Prostate gland (tissue), 2 donors: Measurements from ENCODE around the gene GPRC5D.

Source experiments
- POLR2A ChIP-seq: fragments of 450-650 bp; IDR thresholded peaks from one replicate; pipeline ENCODE4 v1.6.1; 2016; ENCODE audit warnings: antibody characterized with exemption, mild to moderate bottlenecking
- POLR2AphosphoS5 ChIP-seq: sonication (generic); formaldehyde crosslinking; IDR thresholded peaks from one replicate; pipeline ENCODE4 v1.6.1; 2017; ENCODE audit warnings: antibody characterized with exemption
- TF ChIP-seq, protein P1 (sequence below), 4 experiments: fragments of 200-600 bp in 2 of 4; fragments of 450-650 bp in 2 of 4; sonication (generic) in 2 of 4; IDR thresholded peaks; 1 replicate in 3 of 4; 2 replicates in 1 of 4; pipeline ENCODE4 v1.5.1; 2016 to 2019; ENCODE audit warnings: antibody characterized with exemption in 4 of 4, mild to moderate bottlenecking in 2 of 4, moderate library complexity in 2 of 4

DNA sequence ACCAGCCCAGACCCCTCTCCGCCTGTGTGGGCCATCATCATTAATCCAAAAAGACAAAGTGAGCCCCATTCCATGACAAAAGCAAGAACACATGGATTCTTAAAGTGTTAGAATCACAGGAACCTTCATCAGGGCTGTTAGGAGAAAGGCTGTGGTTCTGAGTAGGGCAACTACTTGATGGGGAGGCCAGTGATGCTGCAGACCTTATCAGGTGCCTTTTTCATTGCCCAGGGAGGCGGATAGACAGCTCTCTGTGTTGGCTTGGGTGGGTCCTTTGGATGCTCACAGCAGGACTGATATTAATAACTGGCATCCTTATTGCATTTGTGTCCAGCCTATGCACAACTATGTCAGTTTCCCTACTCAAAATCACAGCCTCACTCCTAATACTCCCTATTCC lies 45.8 kb upstream of the GPRC5D start:
- TF ChIP-seq, protein P1, sequence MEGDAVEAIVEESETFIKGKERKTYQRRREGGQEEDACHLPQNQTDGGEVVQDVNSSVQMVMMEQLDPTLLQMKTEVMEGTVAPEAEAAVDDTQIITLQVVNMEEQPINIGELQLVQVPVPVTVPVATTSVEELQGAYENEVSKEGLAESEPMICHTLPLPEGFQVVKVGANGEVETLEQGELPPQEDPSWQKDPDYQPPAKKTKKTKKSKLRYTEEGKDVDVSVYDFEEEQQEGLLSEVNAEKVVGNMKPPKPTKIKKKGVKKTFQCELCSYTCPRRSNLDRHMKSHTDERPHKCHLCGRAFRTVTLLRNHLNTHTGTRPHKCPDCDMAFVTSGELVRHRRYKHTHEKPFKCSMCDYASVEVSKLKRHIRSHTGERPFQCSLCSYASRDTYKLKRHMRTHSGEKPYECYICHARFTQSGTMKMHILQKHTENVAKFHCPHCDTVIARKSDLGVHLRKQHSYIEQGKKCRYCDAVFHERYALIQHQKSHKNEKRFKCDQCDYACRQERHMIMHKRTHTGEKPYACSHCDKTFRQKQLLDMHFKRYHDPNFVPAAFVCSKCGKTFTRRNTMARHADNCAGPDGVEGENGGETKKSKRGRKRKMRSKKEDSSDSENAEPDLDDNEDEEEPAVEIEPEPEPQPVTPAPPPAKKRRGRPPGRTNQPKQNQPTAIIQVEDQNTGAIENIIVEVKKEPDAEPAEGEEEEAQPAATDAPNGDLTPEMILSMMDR (IDR thresholded peaks at IDR 0.05): no peak
- TF ChIP-seq POLR2A: no peak
- TF ChIP-seq POLR2AphosphoS5: no peak
